WERI-Rb-1 (cell line): Measurements from ENCODE around the gene RNU1-2.
"Not testable (repeated sequence)": the region's sequence is repeated elsewhere in the genome, so short reads cannot be mapped to it uniquely, and the experiment has no call there.

Source experiments
- DNase-seq: peaks from one replicate; pipeline ENCODE4 v3.0.0-alpha.2; 2020
- H3K27ac ChIP-seq: fragments of 250-450 bp; sonication (Bioruptor Pico); 2 replicates; pipeline ENCODE4 v1.5.1; 2020; ENCODE audit warnings: mild to moderate bottlenecking, moderate library complexity
- H3K27me3 ChIP-seq: fragments of 250-450 bp; sonication (Bioruptor Pico); 2 replicates; pipeline ENCODE4 v1.5.1; 2021; ENCODE audit warnings: mild to moderate bottlenecking, low read depth, moderate library complexity; ENCODE audit not compliant: insufficient read depth, severe bottlenecking
- H3K36me3 ChIP-seq: fragments of 250-450 bp; sonication (Bioruptor Pico); 2 replicates; pipeline ENCODE4 v1.5.1; 2020; ENCODE audit warnings: mild to moderate bottlenecking, moderate library complexity
- H3K4me3 ChIP-seq: 2 replicates; pipeline ENCODE4 v1.5.1; 2011; ENCODE audit warnings: low read depth, mild to moderate bottlenecking, control low read depth, low read length
- H3K9me3 ChIP-seq: fragments of 250-450 bp; sonication (Bioruptor Pico); 2 replicates; pipeline ENCODE4 v1.5.1; 2021; ENCODE audit warnings: mild to moderate bottlenecking, moderate library complexity; ENCODE audit not compliant: severe bottlenecking
- CTCF ChIP-seq: IDR thresholded peaks from 2 replicates; pipeline ENCODE4 v1.5.1; 2011; ENCODE audit warnings: low read depth, mild to moderate bottlenecking, control low read depth, inconsistent platforms, low read length

The RNU1-2 gene

GRCh38 chr1:16907870-16908758 lies 12.3 kb downstream of the RNU1-2 start:
- Histone ChIP-seq H3K9me3 (peaks cover 3% of the 10 kb centered on the region), H3K4me3 (no peak overlapping the region), H3K36me3 (no peaks in the 10 kb centered on the region; the same call in 1 of the 2 replicates), H3K27me3 (peaks cover 4% of the 10 kb centered on the region), H3K27ac (no peak overlapping the region)
- TF ChIP-seq CTCF = no peak
- DNase-seq = no peak

- DNase-seq, H3K9me3 ChIP-seq, H3K4me3 ChIP-seq, H3K27me3 ChIP-seq, H3K27ac ChIP-seq, H3K36me3 ChIP-seq: not testable (repeated sequence)
- TF ChIP-seq CTCF = peak; percentile 39
Observed at GRCh38 chr1:16911851-16912721, 16.3 kb downstream of the RNU1-2 start.

GRCh38 chr1:16912742-16913141 lies 17.0 kb downstream of the RNU1-2 start:
- DNase-seq, H3K27me3 ChIP-seq, H3K9me3 ChIP-seq, H3K27ac ChIP-seq, H3K4me3 ChIP-seq, H3K36me3 ChIP-seq: not testable (repeated sequence)

- Histone ChIP-seq H3K27ac (peak overlapping the region; percentile 79), H3K27me3 (no peaks in the 10 kb centered on the region), H3K9me3 (no peaks in the 10 kb centered on the region), H3K4me3 (peak overlapping the region; percentile 58), H3K36me3 (no peaks in the 10 kb centered on the region)
- TF ChIP-seq CTCF = 0 out of 2 replicates have a peak, but pooled peaks have one; percentile 7
- no peak for DNase-seq
Observed at GRCh38 chr1:16913181-16913832, 17.5 kb downstream of the RNU1-2 start.

GRCh38 chr1:16913833-16914662 lies 18.3 kb downstream of the RNU1-2 start:
- peak; percentile 94 for DNase-seq
- no peak; the same call in 1 of the 2 replicates for TF ChIP-seq CTCF
- Histone ChIP-seq H3K27ac (peak overlapping the region; percentile 91), H3K9me3 (no peaks in the 10 kb centered on the region), H3K27me3 (no peaks in the 10 kb centered on the region), H3K36me3 (no peaks in the 10 kb centered on the region), H3K4me3 (peak overlapping the region; percentile 83)

GRCh38 chr1:16914928-16915626 lies 19.3 kb downstream of the RNU1-2 start:
- not testable (repeated sequence) for H3K27me3 ChIP-seq, H3K9me3 ChIP-seq, H3K36me3 ChIP-seq
- DNase-seq = peak; percentile 93
- Histone ChIP-seq H3K27ac (peak overlapping the region; percentile 91), H3K4me3 (peak overlapping the region; percentile 83)
